ENCODE data around the gene APOO. TPM values are rescaled to one million over a fixed set of nuclear protein-coding genes. Genes with fewer than 3 reads are reported as not detected.

The APOO gene
- total RNA-seq, 1 experiment from 2014 or later, result 34.5 TPM

DNA sequence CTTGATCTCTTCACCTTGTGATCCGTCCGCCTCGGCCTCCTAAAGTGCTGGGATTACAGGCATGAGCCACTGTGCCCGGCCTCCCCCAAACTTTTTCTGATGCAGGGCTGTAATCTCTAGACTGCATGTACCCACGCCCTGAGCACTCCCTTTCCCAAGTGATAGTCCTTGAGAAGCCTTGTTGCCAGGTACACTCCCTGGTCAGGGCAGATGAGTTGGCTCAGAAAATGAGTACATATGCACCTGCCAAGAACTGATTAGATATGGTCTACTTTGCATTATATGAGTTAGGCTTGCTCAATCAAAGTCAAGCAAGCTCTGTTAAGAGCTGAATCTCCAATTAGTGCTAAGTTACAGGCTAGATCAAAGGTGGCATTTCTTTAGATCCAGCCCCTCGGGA is 20.3 kb downstream of the APOO start:
- ChIA-PET POLR2A (interaction anchor here (0.8 kb wide), 1 partner anchor 20 kb away, joined by 3 read pairs; the partner anchor contains the start of genes APOO and CXorf58), CTCF (no interaction called here), RAD21 (ENCODE audit: low non-redundant PET in 1 of 2, low total read pairs in 2 of 2, uncharacterized antibody in 2 of 2, unreplicated experiment in 2 of 2) (no interaction called here)
- no peaks in the 10 kb centered on the region for H4K20me1 ChIP-seq (ENCODE audit: insufficient read depth)
- H3K27me3 ChIP-seq (ENCODE audit: insufficient read depth, low read length), result no peaks in the 10 kb centered on the region
- intact Hi-C loops (cut with micrococcal nuclease), result no loop called here
- ATAC-seq, result no peak
- no peak overlapping the region for H3K4me3 ChIP-seq (replicated peaks in 1 of 2; ENCODE audit: low read depth in 1 of 2, low read length in 2 of 2)
- no peaks in the 10 kb centered on the region for H3K36me3 ChIP-seq (ENCODE audit: control insufficient read depth in 1 of 2, insufficient read depth in 2 of 2, low read length in 2 of 2)
- H3K4me2 ChIP-seq (ENCODE audit: low read length), result no peak overlapping the region
- H3K79me2 ChIP-seq (ENCODE audit: insufficient read depth, low read length), result no peaks in the 10 kb centered on the region
- peaks cover 65 to 83% of the 10 kb centered on the region in 2 experiments for H3K4me1 ChIP-seq (ENCODE audit: control insufficient read depth in 1 of 2, insufficient read depth in 2 of 2, low read length in 2 of 2)
- H3K27ac ChIP-seq (ENCODE audit: low read depth, low read length), result no peak overlapping the region
- no TSS peak for BruUV-seq (replicated peaks)
- DNase-seq (ENCODE audit: low read depth, low spot score), result no peak
- no peak overlapping the region for H2AFZ ChIP-seq (ENCODE audit: low read depth, low read length, poor library complexity, severe bottlenecking)
- no peak overlapping the region for H3K9ac ChIP-seq (ENCODE audit: low read length)
- no peak for TF ChIP-seq YY1 (IDR thresholded peaks at IDR 0.05; ENCODE audit: extremely low read depth, insufficient replicate concordance, low read depth, low read length)
- TF ChIP-seq EZH2phosphoT487 (IDR thresholded peaks at IDR 0.05; ENCODE audit: borderline replicate concordance), result no peak
- no peak for TF ChIP-seq CEBPB (IDR thresholded peaks at IDR 0.05; ENCODE audit: low read depth)
- TF ChIP-seq RAD21 (IDR thresholded peaks at IDR 0.05; ENCODE audit: low read depth), result no peak
- no peak for TF ChIP-seq TCF7L2 (IDR thresholded peaks at IDR 0.05; ENCODE audit: borderline replicate concordance, extremely low read depth, insufficient read depth, insufficient read length)
- TF ChIP-seq, protein P1, sequence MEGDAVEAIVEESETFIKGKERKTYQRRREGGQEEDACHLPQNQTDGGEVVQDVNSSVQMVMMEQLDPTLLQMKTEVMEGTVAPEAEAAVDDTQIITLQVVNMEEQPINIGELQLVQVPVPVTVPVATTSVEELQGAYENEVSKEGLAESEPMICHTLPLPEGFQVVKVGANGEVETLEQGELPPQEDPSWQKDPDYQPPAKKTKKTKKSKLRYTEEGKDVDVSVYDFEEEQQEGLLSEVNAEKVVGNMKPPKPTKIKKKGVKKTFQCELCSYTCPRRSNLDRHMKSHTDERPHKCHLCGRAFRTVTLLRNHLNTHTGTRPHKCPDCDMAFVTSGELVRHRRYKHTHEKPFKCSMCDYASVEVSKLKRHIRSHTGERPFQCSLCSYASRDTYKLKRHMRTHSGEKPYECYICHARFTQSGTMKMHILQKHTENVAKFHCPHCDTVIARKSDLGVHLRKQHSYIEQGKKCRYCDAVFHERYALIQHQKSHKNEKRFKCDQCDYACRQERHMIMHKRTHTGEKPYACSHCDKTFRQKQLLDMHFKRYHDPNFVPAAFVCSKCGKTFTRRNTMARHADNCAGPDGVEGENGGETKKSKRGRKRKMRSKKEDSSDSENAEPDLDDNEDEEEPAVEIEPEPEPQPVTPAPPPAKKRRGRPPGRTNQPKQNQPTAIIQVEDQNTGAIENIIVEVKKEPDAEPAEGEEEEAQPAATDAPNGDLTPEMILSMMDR (IDR thresholded peaks at IDR 0.05 in 2 of 3, conservative IDR thresholded peaks at IDR 0.05 in 1 of 3; ENCODE audit: borderline replicate concordance in 1 of 3, insufficient read depth in 1 of 3, low read depth in 2 of 3, low read length in 2 of 3), result no peak
- TF ChIP-seq ZBTB33 (IDR thresholded peaks at IDR 0.05; ENCODE audit: extremely low read depth, insufficient replicate concordance, low read length), result no peak
- no peak for TF ChIP-seq POLR2AphosphoS5 (IDR thresholded peaks at IDR 0.05; ENCODE audit: low read depth, low read length)
- TF ChIP-seq EZH2 (IDR thresholded peaks at IDR 0.05), result no peak
- H3K9me2 ChIP-seq (ENCODE audit: insufficient read depth), result no peaks in the 10 kb centered on the region
- no peaks in the 10 kb centered on the region for H3K9me3 ChIP-seq (ENCODE audit: control insufficient read depth in 1 of 2, insufficient read depth in 1 of 2, low read depth in 1 of 2, low read length in 2 of 2)

Measured in HCT116 (cell line).